ENCODE results near the gene THAP9.

THAP9 gene

GRCh38 chr4:82957045-82957444, 56.5 kb downstream of the THAP9 start:
- DNase-seq (ENCODE audit: low read depth, low spot score) = no peak

- no peak for DNase-seq (ENCODE audit: low read depth, low spot score)
Observed at GRCh38 chr4:82965763-82966162, 65.2 kb downstream of the THAP9 start.

GRCh38 chr4:82968972-82969371, 68.4 kb downstream of the THAP9 start:
- no peak for DNase-seq (ENCODE audit: low read depth, low spot score)

- no peak for DNase-seq (ENCODE audit: low read depth, low spot score)
Observed at GRCh38 chr4:82969414-82969813, 68.9 kb downstream of the THAP9 start.

Measured in astrocyte of the hippocampus (primary cell).